K562 (cell line): ENCODE data around the gene ORAI1. TPM values are rescaled to one million over a fixed set of nuclear protein-coding genes. Genes with fewer than 3 reads are reported as not detected.
A peak's percentile ranks its signal among the peaks of the same experiment; 100 is the strongest.

Experiments
- FIP1L1 ChIP-seq: fragments of 200-400 bp; formaldehyde crosslinking; IDR thresholded peaks from 2 replicates; pipeline ENCODE4 v1.6.1; 2018; ENCODE audit warnings: mild to moderate bottlenecking, low read depth, low read length; ENCODE audit not compliant: poor library complexity, severe bottlenecking
- MCM5 ChIP-seq: fragments of 450-650 bp; IDR thresholded peaks from 2 replicates; pipeline ENCODE4 v1.6.1; 2016; ENCODE audit warnings: low read depth
- POLR2G ChIP-seq: fragments of 200-400 bp; formaldehyde crosslinking; IDR thresholded peaks from 2 replicates; pipeline ENCODE4 v1.6.1; 2017; ENCODE audit warnings: low read depth, mild to moderate bottlenecking, antibody characterized with exemption, low read length, moderate library complexity
- ZKSCAN3 ChIP-seq: fragments of 250-450 bp; sonication (Bioruptor Pico); IDR thresholded peaks from 2 replicates; pipeline ENCODE4 v1.4.0; 2020
- ZNF785 ChIP-seq: fragments of 250-450 bp; sonication (Bioruptor Pico); IDR thresholded peaks from 2 replicates; pipeline ENCODE4 v1.4.0; 2020; ENCODE audit warnings: mild to moderate bottlenecking
- polyA plus RNA-seq, 8 experiments: library from polyadenylated mRNA; depleted of rRNA in 4 of 8; stranded (reverse) in 5 of 8; unstranded in 3 of 8; fragments of >200 nt; fragmentation: Nextera tagmentation in 2 of 8; fragmentation: Illumina TruSeq in 1 of 8; extraction: Ambion mirVana in 2 of 8; extraction: Trizol in 1 of 8; gene quantifications; 2 replicates each; pipeline versions ENCODE4 v1.2.1 to v1.2.3, GENCODE V29; 2011 to 2014; ENCODE audit warnings: inconsistent platforms in 1 of 8, missing spikeins in 1 of 8
- total RNA-seq, 7 experiments: library from RNA; depleted of rRNA in 6 of 7; stranded (reverse); fragments of >200 nt in 6 of 7; fragmentation: Illumina TruSeq in 2 of 7; extraction: Trizol in 2 of 7; gene quantifications; 2 replicates each; pipeline versions ENCODE4 v1.2.1 to v1.2.3, GENCODE V29; 2011 to 2021; ENCODE audit warnings: low replicate concordance in 1 of 7
- TF ChIP-seq, protein P1 (sequence below): fragments of 450-650 bp; IDR thresholded peaks from 2 replicates; pipeline ENCODE4 v1.6.1; 2016; ENCODE audit warnings: mild to moderate bottlenecking, moderate library complexity
- TF ChIP-seq, protein P2 (sequence below): fragments of 450-650 bp; IDR thresholded peaks from 2 replicates; pipeline ENCODE4 v1.6.1; 2016; ENCODE audit warnings: low read depth

Gene ORAI1
- total and polyA plus RNA-seq, 9 of the 15 experiments (the other 6 are each of a cell fraction or from before 2014, with no cell fraction given) = 2.6 to 23.8 (median 9.3) TPM

DNA sequence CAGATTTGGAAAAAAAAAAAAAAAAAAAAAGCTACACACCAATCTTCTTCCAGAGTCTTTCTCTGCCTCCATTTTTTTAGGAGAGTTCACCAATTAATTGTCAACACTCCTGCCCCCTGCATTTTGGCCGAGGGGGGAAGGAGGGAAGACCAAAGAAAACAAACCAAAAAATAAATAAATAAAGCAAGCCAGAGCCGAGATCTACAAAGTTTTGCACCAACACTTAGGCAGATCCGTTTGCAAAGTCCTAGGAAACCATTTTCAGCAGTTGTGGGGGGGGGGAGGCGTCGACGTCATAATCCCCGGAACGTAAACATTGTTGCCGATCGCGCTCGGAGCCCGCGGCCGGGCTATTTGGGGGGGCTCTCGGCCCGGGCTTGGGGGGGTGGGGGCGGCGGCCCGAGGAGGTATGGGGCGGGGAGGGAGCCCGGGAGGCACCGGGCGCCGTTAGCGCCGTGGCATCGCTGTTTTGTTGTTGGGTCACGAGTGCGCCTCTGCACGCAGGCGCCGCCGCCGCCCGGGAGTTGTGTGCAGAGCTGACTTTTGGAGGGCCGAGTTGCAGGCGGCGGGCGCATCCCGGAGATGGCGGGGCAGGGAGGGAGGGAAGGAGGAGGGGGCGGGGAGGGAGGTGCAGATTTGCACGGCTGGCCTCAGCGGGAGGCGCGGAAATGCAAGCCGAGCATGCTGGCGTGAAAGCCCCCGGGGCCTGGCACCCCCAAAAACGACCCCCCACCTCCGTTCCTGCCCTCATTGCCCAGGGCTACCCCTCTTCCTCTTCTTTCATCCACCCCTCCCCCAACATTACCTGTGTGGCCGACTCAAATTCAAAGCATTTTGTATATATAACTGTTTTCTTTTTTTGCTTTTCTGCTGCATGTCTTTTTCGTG lies 46.1 kb upstream of the ORAI1 start (continued):
- TF ChIP-seq, protein P1, sequence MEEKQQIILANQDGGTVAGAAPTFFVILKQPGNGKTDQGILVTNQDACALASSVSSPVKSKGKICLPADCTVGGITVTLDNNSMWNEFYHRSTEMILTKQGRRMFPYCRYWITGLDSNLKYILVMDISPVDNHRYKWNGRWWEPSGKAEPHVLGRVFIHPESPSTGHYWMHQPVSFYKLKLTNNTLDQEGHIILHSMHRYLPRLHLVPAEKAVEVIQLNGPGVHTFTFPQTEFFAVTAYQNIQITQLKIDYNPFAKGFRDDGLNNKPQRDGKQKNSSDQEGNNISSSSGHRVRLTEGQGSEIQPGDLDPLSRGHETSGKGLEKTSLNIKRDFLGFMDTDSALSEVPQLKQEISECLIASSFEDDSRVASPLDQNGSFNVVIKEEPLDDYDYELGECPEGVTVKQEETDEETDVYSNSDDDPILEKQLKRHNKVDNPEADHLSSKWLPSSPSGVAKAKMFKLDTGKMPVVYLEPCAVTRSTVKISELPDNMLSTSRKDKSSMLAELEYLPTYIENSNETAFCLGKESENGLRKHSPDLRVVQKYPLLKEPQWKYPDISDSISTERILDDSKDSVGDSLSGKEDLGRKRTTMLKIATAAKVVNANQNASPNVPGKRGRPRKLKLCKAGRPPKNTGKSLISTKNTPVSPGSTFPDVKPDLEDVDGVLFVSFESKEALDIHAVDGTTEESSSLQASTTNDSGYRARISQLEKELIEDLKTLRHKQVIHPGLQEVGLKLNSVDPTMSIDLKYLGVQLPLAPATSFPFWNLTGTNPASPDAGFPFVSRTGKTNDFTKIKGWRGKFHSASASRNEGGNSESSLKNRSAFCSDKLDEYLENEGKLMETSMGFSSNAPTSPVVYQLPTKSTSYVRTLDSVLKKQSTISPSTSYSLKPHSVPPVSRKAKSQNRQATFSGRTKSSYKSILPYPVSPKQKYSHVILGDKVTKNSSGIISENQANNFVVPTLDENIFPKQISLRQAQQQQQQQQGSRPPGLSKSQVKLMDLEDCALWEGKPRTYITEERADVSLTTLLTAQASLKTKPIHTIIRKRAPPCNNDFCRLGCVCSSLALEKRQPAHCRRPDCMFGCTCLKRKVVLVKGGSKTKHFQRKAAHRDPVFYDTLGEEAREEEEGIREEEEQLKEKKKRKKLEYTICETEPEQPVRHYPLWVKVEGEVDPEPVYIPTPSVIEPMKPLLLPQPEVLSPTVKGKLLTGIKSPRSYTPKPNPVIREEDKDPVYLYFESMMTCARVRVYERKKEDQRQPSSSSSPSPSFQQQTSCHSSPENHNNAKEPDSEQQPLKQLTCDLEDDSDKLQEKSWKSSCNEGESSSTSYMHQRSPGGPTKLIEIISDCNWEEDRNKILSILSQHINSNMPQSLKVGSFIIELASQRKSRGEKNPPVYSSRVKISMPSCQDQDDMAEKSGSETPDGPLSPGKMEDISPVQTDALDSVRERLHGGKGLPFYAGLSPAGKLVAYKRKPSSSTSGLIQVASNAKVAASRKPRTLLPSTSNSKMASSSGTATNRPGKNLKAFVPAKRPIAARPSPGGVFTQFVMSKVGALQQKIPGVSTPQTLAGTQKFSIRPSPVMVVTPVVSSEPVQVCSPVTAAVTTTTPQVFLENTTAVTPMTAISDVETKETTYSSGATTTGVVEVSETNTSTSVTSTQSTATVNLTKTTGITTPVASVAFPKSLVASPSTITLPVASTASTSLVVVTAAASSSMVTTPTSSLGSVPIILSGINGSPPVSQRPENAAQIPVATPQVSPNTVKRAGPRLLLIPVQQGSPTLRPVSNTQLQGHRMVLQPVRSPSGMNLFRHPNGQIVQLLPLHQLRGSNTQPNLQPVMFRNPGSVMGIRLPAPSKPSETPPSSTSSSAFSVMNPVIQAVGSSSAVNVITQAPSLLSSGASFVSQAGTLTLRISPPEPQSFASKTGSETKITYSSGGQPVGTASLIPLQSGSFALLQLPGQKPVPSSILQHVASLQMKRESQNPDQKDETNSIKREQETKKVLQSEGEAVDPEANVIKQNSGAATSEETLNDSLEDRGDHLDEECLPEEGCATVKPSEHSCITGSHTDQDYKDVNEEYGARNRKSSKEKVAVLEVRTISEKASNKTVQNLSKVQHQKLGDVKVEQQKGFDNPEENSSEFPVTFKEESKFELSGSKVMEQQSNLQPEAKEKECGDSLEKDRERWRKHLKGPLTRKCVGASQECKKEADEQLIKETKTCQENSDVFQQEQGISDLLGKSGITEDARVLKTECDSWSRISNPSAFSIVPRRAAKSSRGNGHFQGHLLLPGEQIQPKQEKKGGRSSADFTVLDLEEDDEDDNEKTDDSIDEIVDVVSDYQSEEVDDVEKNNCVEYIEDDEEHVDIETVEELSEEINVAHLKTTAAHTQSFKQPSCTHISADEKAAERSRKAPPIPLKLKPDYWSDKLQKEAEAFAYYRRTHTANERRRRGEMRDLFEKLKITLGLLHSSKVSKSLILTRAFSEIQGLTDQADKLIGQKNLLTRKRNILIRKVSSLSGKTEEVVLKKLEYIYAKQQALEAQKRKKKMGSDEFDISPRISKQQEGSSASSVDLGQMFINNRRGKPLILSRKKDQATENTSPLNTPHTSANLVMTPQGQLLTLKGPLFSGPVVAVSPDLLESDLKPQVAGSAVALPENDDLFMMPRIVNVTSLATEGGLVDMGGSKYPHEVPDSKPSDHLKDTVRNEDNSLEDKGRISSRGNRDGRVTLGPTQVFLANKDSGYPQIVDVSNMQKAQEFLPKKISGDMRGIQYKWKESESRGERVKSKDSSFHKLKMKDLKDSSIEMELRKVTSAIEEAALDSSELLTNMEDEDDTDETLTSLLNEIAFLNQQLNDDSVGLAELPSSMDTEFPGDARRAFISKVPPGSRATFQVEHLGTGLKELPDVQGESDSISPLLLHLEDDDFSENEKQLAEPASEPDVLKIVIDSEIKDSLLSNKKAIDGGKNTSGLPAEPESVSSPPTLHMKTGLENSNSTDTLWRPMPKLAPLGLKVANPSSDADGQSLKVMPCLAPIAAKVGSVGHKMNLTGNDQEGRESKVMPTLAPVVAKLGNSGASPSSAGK = no peak
- peak; percentile 81 for TF ChIP-seq POLR2G
- TF ChIP-seq ZNF785 (CRISPR knock-in tag) = no peak
- TF ChIP-seq MCM5 = no peak
- TF ChIP-seq ZKSCAN3 (CRISPR knock-in tag) = no peak
- TF ChIP-seq, protein P2, sequence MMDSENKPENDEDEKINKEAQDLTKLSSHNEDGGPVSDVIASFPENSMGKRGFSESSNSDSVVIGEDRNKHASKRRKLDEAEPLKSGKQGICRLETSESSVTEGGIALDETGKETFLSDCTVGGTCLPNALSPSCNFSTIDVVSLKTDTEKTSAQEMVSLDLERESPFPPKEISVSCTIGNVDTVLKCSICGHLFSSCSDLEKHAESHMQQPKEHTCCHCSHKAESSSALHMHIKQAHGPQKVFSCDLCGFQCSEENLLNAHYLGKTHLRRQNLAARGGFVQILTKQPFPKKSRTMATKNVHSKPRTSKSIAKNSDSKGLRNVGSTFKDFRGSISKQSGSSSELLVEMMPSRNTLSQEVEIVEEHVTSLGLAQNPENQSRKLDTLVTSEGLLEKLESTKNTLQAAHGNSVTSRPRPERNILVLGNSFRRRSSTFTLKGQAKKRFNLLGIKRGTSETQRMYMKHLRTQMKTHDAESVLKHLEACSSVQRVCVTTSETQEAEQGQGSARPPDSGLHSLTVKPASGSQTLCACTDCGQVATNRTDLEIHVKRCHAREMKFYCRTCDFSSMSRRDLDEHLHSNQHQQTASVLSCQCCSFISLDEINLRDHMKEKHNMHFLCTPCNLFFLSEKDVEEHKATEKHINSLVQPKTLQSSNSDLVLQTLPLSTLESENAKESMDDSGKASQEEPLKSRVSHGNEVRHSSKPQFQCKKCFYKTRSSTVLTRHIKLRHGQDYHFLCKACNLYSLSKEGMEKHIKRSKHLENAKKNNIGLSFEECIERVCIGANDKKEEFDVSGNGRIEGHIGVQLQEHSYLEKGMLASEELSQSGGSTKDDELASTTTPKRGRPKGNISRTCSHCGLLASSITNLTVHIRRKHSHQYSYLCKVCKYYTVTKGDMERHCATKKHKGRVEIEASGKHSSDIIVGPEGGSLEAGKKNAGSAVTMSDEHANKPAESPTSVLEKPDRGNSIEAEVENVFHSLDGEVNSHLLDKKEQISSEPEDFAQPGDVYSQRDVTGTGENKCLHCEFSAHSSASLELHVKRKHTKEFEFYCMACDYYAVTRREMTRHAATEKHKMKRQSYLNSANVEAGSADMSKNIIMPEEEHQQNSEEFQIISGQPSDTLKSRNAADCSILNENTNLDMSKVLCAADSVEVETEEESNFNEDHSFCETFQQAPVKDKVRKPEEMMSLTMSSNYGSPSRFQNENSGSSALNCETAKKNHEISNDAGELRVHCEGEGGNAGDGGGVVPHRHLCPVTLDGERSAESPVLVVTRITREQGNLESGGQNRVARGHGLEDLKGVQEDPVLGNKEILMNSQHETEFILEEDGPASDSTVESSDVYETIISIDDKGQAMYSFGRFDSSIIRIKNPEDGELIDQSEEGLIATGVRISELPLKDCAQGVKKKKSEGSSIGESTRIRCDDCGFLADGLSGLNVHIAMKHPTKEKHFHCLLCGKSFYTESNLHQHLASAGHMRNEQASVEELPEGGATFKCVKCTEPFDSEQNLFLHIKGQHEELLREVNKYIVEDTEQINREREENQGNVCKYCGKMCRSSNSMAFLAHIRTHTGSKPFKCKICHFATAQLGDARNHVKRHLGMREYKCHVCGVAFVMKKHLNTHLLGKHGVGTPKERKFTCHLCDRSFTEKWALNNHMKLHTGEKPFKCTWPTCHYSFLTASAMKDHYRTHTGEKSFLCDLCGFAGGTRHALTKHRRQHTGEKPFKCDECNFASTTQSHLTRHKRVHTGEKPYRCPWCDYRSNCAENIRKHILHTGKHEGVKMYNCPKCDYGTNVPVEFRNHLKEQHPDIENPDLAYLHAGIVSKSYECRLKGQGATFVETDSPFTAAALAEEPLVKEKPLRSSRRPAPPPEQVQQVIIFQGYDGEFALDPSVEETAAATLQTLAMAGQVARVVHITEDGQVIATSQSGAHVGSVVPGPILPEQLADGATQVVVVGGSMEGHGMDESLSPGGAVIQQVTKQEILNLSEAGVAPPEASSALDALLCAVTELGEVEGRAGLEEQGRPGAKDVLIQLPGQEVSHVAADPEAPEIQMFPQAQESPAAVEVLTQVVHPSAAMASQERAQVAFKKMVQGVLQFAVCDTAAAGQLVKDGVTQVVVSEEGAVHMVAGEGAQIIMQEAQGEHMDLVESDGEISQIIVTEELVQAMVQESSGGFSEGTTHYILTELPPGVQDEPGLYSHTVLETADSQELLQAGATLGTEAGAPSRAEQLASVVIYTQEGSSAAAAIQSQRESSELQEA = no peak
- TF ChIP-seq FIP1L1 = no peak
